AG08395 (cell line): ENCODE data around the gene DIO3.

Source experiments
- DNase-seq: peaks from one replicate; pipeline ENCODE4 v3.0.0; 2012; ENCODE audit warnings: mixed read lengths, low spot score

The DIO3 gene

GRCh38 chr14:101600336-101600890 is 39.1 kb downstream of the DIO3 start:
- DNase-seq: no peak

GRCh38 chr14:101600891-101601605 is 39.8 kb downstream of the DIO3 start:
- no peak for DNase-seq

GRCh38 chr14:101601606-101602465 is 40.5 kb downstream of the DIO3 start:
- DNase-seq: no peak

GRCh38 chr14:101602466-101602840 is 41.2 kb downstream of the DIO3 start:
- DNase-seq: no peak

- DNase-seq: no peak
Measured at GRCh38 chr14:101603096-101603495, 41.8 kb downstream of the DIO3 start.

GRCh38 chr14:101604228-101604934 is 43.1 kb downstream of the DIO3 start:
- no peak for DNase-seq

GRCh38 chr14:101604935-101605780 is 43.9 kb downstream of the DIO3 start:
- no peak for DNase-seq

- no peak for DNase-seq
Measured at GRCh38 chr14:101605836-101606235, 44.5 kb downstream of the DIO3 start.
